IPS-NIHi7 (cell line): ENCODE measurements around the gene DAPK2.
"Not testable (repeated sequence)": the region's sequence is repeated elsewhere in the genome, so short reads cannot be mapped to it uniquely, and the experiment has no call there.

Experiments
- DNase-seq: peaks from one replicate; pipeline ENCODE4 v3.0.0; 2012; ENCODE audit warnings: mixed read lengths; ENCODE audit errors: extremely low spot score

Gene DAPK2

GRCh38 chr15:64046421-64047153 is at the start of gene DAPK2:
Gene DAPK2 (minus strand): TSS chr15:64046485. CDS start chr15:64040261, 6,224 bp downstream.
- DNase-seq: peak; percentile 98

GRCh38 chr15:64095431-64095794 is 49.1 kb upstream of the DAPK2 start:
- no peak for DNase-seq

GRCh38 chr15:64093627-64094417 is 47.5 kb upstream of the DAPK2 start, which contains the start of gene CIAO2A:
Gene CIAO2A (minus strand): TSS chr15:64093838. CDS start chr15:64093768, 70 bp downstream.
- DNase-seq: peak; percentile 93

- DNase-seq: peak; percentile 49
These were observed 46.8 kb upstream of the DAPK2 start for GRCh38 chr15:64092864-64093626.

- no peak for DNase-seq
These were observed 46.0 kb upstream of the DAPK2 start for GRCh38 chr15:64092075-64092820.

- DNase-seq: no peak
These were observed 44.2 kb upstream of the DAPK2 start for GRCh38 chr15:64090527-64090926.

GRCh38 chr15:64089543-64090280 is 43.4 kb upstream of the DAPK2 start:
- no peak for DNase-seq

GRCh38 chr15:64082757-64083156 is 36.5 kb upstream of the DAPK2 start:
- DNase-seq: no peak

- DNase-seq: not testable (repeated sequence)
These were observed 27.2 kb upstream of the DAPK2 start for GRCh38 chr15:64073496-64073895.

GRCh38 chr15:64072812-64073211 is 26.5 kb upstream of the DAPK2 start:
- DNase-seq: no peak

GRCh38 chr15:64071931-64072765 is 25.9 kb upstream of the DAPK2 start:
- no peak for DNase-seq

- no peak for DNase-seq
These were observed 24.9 kb upstream of the DAPK2 start for GRCh38 chr15:64070965-64071851.

GRCh38 chr15:64070106-64070505 is 23.8 kb upstream of the DAPK2 start:
- DNase-seq: no peak

GRCh38 chr15:64068133-64068532 is 21.8 kb upstream of the DAPK2 start:
- no peak for DNase-seq

- peak; percentile 86 for DNase-seq
These were observed 21.3 kb upstream of the DAPK2 start for GRCh38 chr15:64067564-64068030.

- no peak for DNase-seq
These were observed 20.2 kb upstream of the DAPK2 start for GRCh38 chr15:64066451-64066850.

- no peak for DNase-seq
These were observed 14.4 kb upstream of the DAPK2 start for GRCh38 chr15:64060716-64061115.

- not testable (repeated sequence) for DNase-seq
These were observed 12.8 kb upstream of the DAPK2 start for GRCh38 chr15:64059104-64059503.

- no peak for DNase-seq
These were observed 12.0 kb upstream of the DAPK2 start for GRCh38 chr15:64058279-64058678.
